ENCODE measurements around the gene NSD1.

DNA sequence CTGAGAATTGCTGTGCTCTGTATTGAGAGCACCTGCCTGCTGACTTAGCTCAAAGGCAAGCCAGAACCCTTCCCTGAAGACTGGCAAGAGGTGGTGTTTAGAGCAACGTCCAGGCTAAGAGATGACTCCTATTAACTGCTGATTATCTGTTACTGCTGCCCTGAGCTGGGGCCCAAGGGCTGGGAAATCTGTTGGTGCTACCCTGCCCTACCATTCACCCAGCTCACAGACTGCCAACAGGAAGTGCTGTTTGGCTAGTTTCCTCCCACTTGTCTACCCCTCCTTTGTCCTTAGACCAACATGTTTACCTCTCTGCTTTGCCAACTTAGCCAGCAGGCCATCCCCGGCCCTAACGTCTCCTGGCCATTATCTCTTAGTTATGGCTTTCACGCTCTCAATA, 163.0 kb downstream of the NSD1 start:
- TF ChIP-seq RXRA (IDR thresholded peaks at IDR 0.05; ENCODE audit: insufficient read depth, low read depth, low read length) = no peak
- no peak for TF ChIP-seq EZH2 (IDR thresholded peaks at IDR 0.05; ENCODE audit: low read depth, low read length, severe bottlenecking)
- TF ChIP-seq, protein P1, sequence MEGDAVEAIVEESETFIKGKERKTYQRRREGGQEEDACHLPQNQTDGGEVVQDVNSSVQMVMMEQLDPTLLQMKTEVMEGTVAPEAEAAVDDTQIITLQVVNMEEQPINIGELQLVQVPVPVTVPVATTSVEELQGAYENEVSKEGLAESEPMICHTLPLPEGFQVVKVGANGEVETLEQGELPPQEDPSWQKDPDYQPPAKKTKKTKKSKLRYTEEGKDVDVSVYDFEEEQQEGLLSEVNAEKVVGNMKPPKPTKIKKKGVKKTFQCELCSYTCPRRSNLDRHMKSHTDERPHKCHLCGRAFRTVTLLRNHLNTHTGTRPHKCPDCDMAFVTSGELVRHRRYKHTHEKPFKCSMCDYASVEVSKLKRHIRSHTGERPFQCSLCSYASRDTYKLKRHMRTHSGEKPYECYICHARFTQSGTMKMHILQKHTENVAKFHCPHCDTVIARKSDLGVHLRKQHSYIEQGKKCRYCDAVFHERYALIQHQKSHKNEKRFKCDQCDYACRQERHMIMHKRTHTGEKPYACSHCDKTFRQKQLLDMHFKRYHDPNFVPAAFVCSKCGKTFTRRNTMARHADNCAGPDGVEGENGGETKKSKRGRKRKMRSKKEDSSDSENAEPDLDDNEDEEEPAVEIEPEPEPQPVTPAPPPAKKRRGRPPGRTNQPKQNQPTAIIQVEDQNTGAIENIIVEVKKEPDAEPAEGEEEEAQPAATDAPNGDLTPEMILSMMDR (IDR thresholded peaks at IDR 0.05; ENCODE audit: control extremely low read depth in 1 of 3, insufficient read depth in 1 of 3, low read depth in 1 of 3, low read length in 3 of 3) = no peak
- TF ChIP-seq CHD1 (IDR thresholded peaks at IDR 0.05; ENCODE audit: low read depth, low read length) = no peak
- TF ChIP-seq KDM1A (IDR thresholded peaks at IDR 0.05; ENCODE audit: borderline replicate concordance, low read length) = no peak
- TF ChIP-seq EP300 (IDR thresholded peaks at IDR 0.05; ENCODE audit: borderline replicate concordance in 1 of 2, low read depth in 2 of 2, low read length in 2 of 2) = no peak
- TF ChIP-seq TCF12 (IDR thresholded peaks at IDR 0.05; ENCODE audit: low read depth, low read length) = no peak
- TF ChIP-seq POLR2AphosphoS5 (IDR thresholded peaks at IDR 0.05; ENCODE audit: low read depth, low read length) = no peak; the same call in 1 of the 2 replicates
